Calu3 (cell line): ENCODE measurements around the gene ANKS1A. TPM values are rescaled to one million over a fixed set of nuclear protein-coding genes. Genes with fewer than 3 reads are reported as not detected.

Experiments used
- BruUV-seq: library from RNA; stranded (reverse); fragments of 400-500 nt; replicated peaks from 2 replicates; lab custom pipeline; 2021; lab: Mats Ljungman, UMichigan
- CTCF ChIA-PET: fragments of 300-600 bp; sonication (Branson Sonifier 250); formaldehyde crosslinking; loops from one replicate; lab custom pipeline; 2022; ENCODE audit warnings: antibody characterized with exemption; lab: Charles Lee
- DNase-seq: peaks from one replicate; pipeline ENCODE4 v3.0.0; 2022
- H3K27ac Mint-ChIP-seq: one replicate; pipeline ENCODE4 v1.8.0; 2022; ENCODE audit warnings: mixed read lengths; ENCODE audit not compliant: unreplicated experiment
- H3K27me3 Mint-ChIP-seq: one replicate; pipeline ENCODE4 v1.8.0; 2022; ENCODE audit warnings: mixed read lengths; ENCODE audit not compliant: unreplicated experiment
- H3K36me3 Mint-ChIP-seq: one replicate; pipeline ENCODE4 v1.8.0; 2022; ENCODE audit warnings: mild to moderate bottlenecking, moderate library complexity, mixed read lengths; ENCODE audit not compliant: insufficient read depth, unreplicated experiment
- H3K4me1 Mint-ChIP-seq: one replicate; pipeline ENCODE4 v1.8.0; 2022; ENCODE audit warnings: mild to moderate bottlenecking, low read depth, mixed read lengths; ENCODE audit not compliant: unreplicated experiment
- H3K4me3 Mint-ChIP-seq: one replicate; pipeline ENCODE4 v1.8.0; 2022; ENCODE audit warnings: mild to moderate bottlenecking, low read depth, moderate library complexity, mixed read lengths; ENCODE audit not compliant: unreplicated experiment
- H3K9me3 Mint-ChIP-seq: one replicate; pipeline ENCODE4 v1.8.0; 2022; ENCODE audit warnings: low read depth, mixed read lengths; ENCODE audit not compliant: unreplicated experiment
- CTCF ChIP-seq: fragments of 200-600 bp; IDR thresholded peaks from one replicate; pipeline ENCODE4 v1.8.0; 2022; ENCODE audit warnings: antibody characterized with exemption; ENCODE audit not compliant: unreplicated experiment
- intact Hi-C: fragments of 100-400 bp; cut with micrococcal nuclease; formaldehyde crosslinking; loops from one replicate; pipeline ENCODE4 v1.10.0; 2022; ENCODE audit not compliant: unreplicated experiment
- total RNA-seq: library from RNA; stranded (reverse); gene quantifications from 2 replicates; pipeline ENCODE4 v1.2.3, GENCODE V29; 2022

Gene ANKS1A
- total RNA-seq, 1 experiment from 2014 or later = 60.3 TPM

- Mint-ChIP-seq H3K4me3 (no peak overlapping the region), H3K27me3 (no peaks in the 10 kb centered on the region), H3K36me3 (peaks cover 6% of the 10 kb centered on the region), H3K9me3 (no peaks in the 10 kb centered on the region), H3K27ac (no peak overlapping the region), H3K4me1 (no peaks in the 10 kb centered on the region)
- BruUV-seq = no TSS peak
- no peak for TF ChIP-seq CTCF
- CTCF ChIA-PET = interaction anchor here (0.6 to 1.4 kb wide), 4 partner anchors 8 to 1875 kb away, joined by 3 to 5 read pairs (median 4); no protein-coding TSS in a partner anchor
- no peak for DNase-seq
- intact Hi-C loops = no loop called here
Observed at GRCh38 chr6:35052694-35053565, 163.9 kb downstream of the ANKS1A start.

GRCh38 chr6:35053701-35054100, 164.6 kb downstream of the ANKS1A start:
- H3K27me3 Mint-ChIP-seq = no peaks in the 10 kb centered on the region
- H3K36me3 Mint-ChIP-seq = peaks cover 6% of the 10 kb centered on the region
- intact Hi-C loops = no loop called here
- CTCF ChIA-PET = interaction anchor here (1.4 kb wide), 1 partner anchor 9 kb away, joined by 3 read pairs; no protein-coding TSS in a partner anchor
- H3K27ac Mint-ChIP-seq = no peak overlapping the region
- no peak for DNase-seq
- H3K4me1 Mint-ChIP-seq = no peaks in the 10 kb centered on the region
- H3K4me3 Mint-ChIP-seq = no peak overlapping the region
- BruUV-seq = no TSS peak
- no peak for TF ChIP-seq CTCF
- H3K9me3 Mint-ChIP-seq = no peaks in the 10 kb centered on the region

- intact Hi-C loops = no loop called here
- TF ChIP-seq CTCF = no peak
- Mint-ChIP-seq H3K27ac (no peak overlapping the region), H3K27me3 (no peaks in the 10 kb centered on the region), H3K4me1 (no peaks in the 10 kb centered on the region), H3K36me3 (peaks cover 6% of the 10 kb centered on the region), H3K4me3 (no peak overlapping the region), H3K9me3 (no peaks in the 10 kb centered on the region)
- no TSS peak for BruUV-seq
- CTCF ChIA-PET = interaction anchor here (1.4 kb wide), 1 partner anchor 10 kb away, joined by 3 read pairs; no protein-coding TSS in a partner anchor
- DNase-seq = no peak
Observed at GRCh38 chr6:35054106-35054742, 165.2 kb downstream of the ANKS1A start.

GRCh38 chr6:35054743-35055130, 165.7 kb downstream of the ANKS1A start:
- intact Hi-C loops = no loop called here
- no peaks in the 10 kb centered on the region for H3K27me3 Mint-ChIP-seq

More at GRCh38 chr6:35054743-35055130, 165.7 kb downstream of the ANKS1A start:
- CTCF ChIA-PET = no interaction called here
- no peak for TF ChIP-seq CTCF
- H3K4me3 Mint-ChIP-seq = no peak overlapping the region
- DNase-seq = no peak
- BruUV-seq = no TSS peak
- no peaks in the 10 kb centered on the region for H3K4me1 Mint-ChIP-seq
- peaks cover 6% of the 10 kb centered on the region for H3K36me3 Mint-ChIP-seq
- H3K9me3 Mint-ChIP-seq = no peaks in the 10 kb centered on the region
- H3K27ac Mint-ChIP-seq = no peak overlapping the region
